Colonic mucosa (tissue), 4 donors: Measurements from ENCODE around the gene UBR2. TPM values are rescaled to one million over a fixed set of nuclear protein-coding genes. Genes with fewer than 3 reads are reported as not detected.

ENCODE experiments used
- DNase-seq: peaks from one replicate; pipeline ENCODE4 v3.0.0-alpha.2; 2020
- H3K27ac ChIP-seq: fragments of 200-600 bp; one replicate; pipeline ENCODE4 v1.8.0; 2021
- H3K27me3 ChIP-seq: fragments of 200-600 bp; one replicate; pipeline ENCODE4 v1.8.0; 2021
- H3K36me3 ChIP-seq: fragments of 200-600 bp; one replicate; pipeline ENCODE4 v1.8.0; 2021
- H3K4me1 ChIP-seq: fragments of 200-600 bp; one replicate; pipeline ENCODE4 v1.8.0; 2021; ENCODE audit warnings: mild to moderate bottlenecking
- H3K4me3 ChIP-seq: fragments of 200-600 bp; one replicate; pipeline ENCODE4 v1.8.0; 2021
- H3K9ac ChIP-seq, 2 donors: one replicate each; pipeline ENCODE4 v1.7.0; 2013; ENCODE audit warnings: control low read depth in 2 of 2, low read depth in 2 of 2, low read length in 2 of 2
- H3K9me3 ChIP-seq: fragments of 200-600 bp; one replicate; pipeline ENCODE4 v1.8.0; 2021
- intact Hi-C: fragments of 100-400 bp; cut with DNase I; formaldehyde crosslinking; loops from one replicate; pipeline ENCODE4 v1.14.1; 2022
- total RNA-seq, 2 donors: library from RNA; stranded (reverse); fragmentation: NEBNext Ultra II Directional in 1 of 2; extraction: Animal tissue kit (Norgen Biotek cat#: 25700) in 1 of 2; gene quantifications; one replicate each; pipeline ENCODE4 v1.2.1, GENCODE V29; 2021
- TF ChIP-seq, protein P1 (sequence below): fragments of 200-600 bp; IDR thresholded peaks from one replicate; pipeline ENCODE4 v1.8.0; 2022; ENCODE audit warnings: antibody characterized with exemption, mild to moderate bottlenecking
- donor health status: healthy.
- donor health status: DM: no; HTN: no; CAD: no.
- donor health status: DM: no; HTN: no; CAD: no.

The UBR2 gene
- total RNA-seq, 2 donors from 2014 or later: 33.0 to 42.3 TPM

DNA sequence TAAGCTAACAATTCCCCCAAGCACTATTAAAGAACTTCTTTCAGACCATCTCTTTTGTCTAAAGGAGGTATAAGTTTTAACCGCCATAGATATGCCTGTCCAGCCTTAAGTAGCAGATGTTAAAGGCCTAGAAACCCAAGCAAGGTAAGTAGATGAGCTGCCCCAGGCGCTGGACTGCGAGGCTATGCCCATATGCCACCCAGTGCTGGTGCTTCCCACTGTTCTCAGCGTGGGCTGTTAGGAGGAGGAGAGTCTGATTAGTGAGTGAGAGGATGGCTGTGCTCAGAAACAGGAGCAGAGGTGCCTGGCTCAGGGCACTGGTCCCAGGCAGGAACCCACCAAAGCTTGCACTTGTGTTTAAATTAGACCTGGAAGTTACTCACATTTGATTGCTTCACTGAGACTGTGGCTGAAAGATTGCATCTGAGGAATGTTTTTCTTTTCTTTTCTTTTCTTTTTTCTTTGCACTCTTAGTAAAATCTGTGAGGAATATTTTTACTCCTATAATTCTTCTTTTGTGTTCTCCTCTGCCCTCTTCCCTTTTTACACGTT is 126.4 kb downstream of the UBR2 start:
- Histone ChIP-seq H3K4me3 (no peak overlapping the region), H3K9me3 (no peaks in the 10 kb centered on the region), H3K36me3 (peaks cover 22% of the 10 kb centered on the region), H3K9ac (no peak overlapping the region), H3K27me3 (no peaks in the 10 kb centered on the region), H3K4me1 (no peaks in the 10 kb centered on the region), H3K27ac (no peak overlapping the region)
- intact Hi-C loops: no loop called here
- TF ChIP-seq, protein P1, sequence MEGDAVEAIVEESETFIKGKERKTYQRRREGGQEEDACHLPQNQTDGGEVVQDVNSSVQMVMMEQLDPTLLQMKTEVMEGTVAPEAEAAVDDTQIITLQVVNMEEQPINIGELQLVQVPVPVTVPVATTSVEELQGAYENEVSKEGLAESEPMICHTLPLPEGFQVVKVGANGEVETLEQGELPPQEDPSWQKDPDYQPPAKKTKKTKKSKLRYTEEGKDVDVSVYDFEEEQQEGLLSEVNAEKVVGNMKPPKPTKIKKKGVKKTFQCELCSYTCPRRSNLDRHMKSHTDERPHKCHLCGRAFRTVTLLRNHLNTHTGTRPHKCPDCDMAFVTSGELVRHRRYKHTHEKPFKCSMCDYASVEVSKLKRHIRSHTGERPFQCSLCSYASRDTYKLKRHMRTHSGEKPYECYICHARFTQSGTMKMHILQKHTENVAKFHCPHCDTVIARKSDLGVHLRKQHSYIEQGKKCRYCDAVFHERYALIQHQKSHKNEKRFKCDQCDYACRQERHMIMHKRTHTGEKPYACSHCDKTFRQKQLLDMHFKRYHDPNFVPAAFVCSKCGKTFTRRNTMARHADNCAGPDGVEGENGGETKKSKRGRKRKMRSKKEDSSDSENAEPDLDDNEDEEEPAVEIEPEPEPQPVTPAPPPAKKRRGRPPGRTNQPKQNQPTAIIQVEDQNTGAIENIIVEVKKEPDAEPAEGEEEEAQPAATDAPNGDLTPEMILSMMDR: no peak
- DNase-seq: no peak

DNA sequence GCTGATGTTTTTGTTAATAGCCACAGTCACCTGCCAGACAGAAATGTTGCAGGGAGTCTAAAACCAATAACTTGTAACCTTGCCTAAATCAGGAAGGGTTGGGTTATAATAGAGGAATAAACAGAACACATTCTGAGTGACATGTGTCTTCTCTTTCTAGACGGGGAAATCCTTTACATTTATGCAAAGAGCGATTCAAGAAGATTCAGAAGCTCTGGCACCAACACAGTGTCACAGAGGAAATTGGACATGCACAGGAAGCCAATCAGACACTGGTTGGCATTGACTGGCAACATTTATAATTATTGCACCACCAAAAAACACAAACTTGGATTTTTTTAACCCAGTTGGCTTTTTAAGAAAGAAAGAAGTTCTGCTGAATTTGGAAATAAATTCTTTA is 127.0 kb downstream of the UBR2 start:
- peaks cover 18% of the 10 kb centered on the region for H3K36me3 ChIP-seq
- no peaks in the 10 kb centered on the region for H3K4me1 ChIP-seq
- no peak for DNase-seq
- intact Hi-C loops: no loop called here
- TF ChIP-seq, protein P1: no peak
- H3K9me3 ChIP-seq: no peaks in the 10 kb centered on the region
- H3K27ac ChIP-seq: no peak overlapping the region
- no peak overlapping the region for H3K4me3 ChIP-seq
- no peaks in the 10 kb centered on the region for H3K27me3 ChIP-seq
- no peak overlapping the region for H3K9ac ChIP-seq

DNA sequence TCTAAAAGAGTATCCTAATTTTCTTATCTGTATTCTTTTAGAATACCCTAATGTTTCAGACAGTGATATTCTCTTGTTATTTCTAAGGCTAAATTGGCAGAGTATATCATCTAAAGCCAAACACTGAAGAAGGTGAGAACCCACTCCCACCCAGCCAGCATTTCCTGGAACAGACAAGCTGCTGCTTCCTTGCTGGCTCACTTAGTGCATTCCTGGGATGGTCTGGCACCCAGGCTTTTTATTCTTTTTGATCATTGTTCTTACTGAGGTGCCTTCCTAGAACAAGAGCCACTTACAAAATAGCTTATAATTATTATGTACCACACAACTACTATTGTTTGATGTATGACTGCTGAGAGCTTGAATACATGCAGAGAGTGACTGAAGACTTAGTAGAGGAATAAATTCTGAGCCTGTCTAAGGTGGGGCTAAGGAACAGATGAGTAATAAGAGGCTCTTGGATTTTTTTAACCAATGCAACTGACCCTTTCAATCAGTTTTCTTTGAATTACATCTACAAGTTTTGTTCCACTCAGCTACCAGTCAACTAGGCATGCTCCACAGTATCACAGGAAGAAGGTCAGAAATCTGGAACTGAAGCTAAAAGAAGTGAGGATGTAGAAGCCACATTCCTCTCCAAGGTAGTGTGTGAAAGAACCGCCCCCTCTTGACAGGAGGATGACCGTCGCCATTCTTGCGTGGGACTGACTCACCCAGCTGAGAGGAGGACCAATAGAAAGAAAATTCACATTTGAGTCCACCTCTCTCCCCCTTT is 128.5 kb downstream of the UBR2 start:
- TF ChIP-seq, protein P1: no peak
- no peak for DNase-seq
- Histone ChIP-seq H3K27me3 (no peaks in the 10 kb centered on the region), H3K4me1 (no peaks in the 10 kb centered on the region), H3K9me3 (no peaks in the 10 kb centered on the region), H3K36me3 (peaks cover 17% of the 10 kb centered on the region), H3K27ac (no peak overlapping the region), H3K4me3 (no peak overlapping the region), H3K9ac (no peak overlapping the region)
- intact Hi-C loops: no loop called here

DNA sequence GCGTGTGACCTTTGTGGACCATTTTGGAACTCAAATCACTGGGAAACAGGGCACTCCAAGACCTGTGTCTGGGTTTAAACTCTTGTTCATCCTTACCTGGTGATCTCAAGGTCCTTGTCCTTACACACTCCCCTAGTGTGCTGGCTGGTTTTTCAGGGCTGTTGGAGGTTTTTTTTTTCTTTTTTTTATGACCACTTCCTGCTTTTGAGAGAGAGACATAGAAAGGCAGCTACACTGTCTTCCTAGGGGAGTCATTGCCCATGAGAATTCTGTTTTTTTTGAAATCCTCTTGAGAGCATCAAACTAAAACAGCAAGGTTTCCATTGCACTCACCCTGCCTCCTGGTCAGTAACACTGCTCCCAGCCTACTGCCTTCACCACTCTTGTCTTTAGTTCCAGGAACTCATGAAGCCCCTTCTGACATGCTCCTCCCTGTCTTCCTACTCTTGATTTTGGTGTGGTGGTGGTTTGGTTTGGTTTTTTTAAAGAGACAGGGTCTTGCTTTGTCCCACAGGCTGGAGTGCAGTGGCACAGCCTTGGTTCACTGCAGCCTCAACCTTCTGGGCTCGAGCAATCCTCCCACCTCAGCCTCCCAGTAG is 130.0 kb downstream of the UBR2 start:
- peaks cover 17% of the 10 kb centered on the region for H3K36me3 ChIP-seq
- H3K4me3 ChIP-seq: no peak overlapping the region
- no peak overlapping the region for H3K27ac ChIP-seq
- TF ChIP-seq, protein P1: no peak
- no peaks in the 10 kb centered on the region for H3K9me3 ChIP-seq
- no peak overlapping the region for H3K9ac ChIP-seq
- no peaks in the 10 kb centered on the region for H3K27me3 ChIP-seq
- no peaks in the 10 kb centered on the region for H3K4me1 ChIP-seq
- DNase-seq: no peak
- intact Hi-C loops: no loop called here

DNA sequence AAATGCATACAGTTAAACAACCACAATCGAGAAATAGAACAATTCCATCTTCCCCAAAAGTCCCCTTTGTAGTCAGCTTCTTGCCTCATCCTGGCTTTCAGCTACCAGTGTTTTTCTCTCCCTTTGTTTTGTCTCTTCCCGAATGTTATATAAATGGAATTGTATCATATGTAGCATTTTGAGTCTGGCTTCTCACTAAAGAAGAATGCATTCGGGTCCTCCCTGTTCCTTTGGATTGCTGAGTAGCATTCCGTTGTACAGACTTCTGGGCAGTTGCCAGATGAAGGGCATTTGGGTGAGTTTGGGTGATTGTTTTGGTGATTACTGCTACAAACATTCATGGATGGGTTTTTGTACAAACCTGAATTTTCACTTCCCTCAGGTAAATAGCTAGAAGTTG is 130.8 kb downstream of the UBR2 start:
- Histone ChIP-seq H3K9ac (no peak overlapping the region), H3K4me1 (no peaks in the 10 kb centered on the region), H3K9me3 (no peaks in the 10 kb centered on the region), H3K36me3 (peaks cover 13% of the 10 kb centered on the region), H3K27ac (no peak overlapping the region), H3K27me3 (no peaks in the 10 kb centered on the region), H3K4me3 (no peak overlapping the region)
- intact Hi-C loops: no loop called here
- TF ChIP-seq, protein P1: no peak
- DNase-seq: no peak
